Urinary bladder (tissue), 4 donors: ENCODE data around the gene FLT4. TPM values are rescaled to one million over a fixed set of nuclear protein-coding genes. Genes with fewer than 3 reads are reported as not detected.

Experiments used
- DNase-seq: peaks from one replicate; pipeline ENCODE4 v3.0.0-alpha.2; 2015; ENCODE audit errors: extremely low spot score
- H3K27ac ChIP-seq: one replicate; pipeline ENCODE4 v1.5.1; 2013; ENCODE audit warnings: low read depth, mild to moderate bottlenecking, moderate library complexity
- H3K36me3 ChIP-seq: one replicate; pipeline ENCODE4 v1.6.1; 2013; ENCODE audit warnings: mild to moderate bottlenecking, moderate library complexity; ENCODE audit not compliant: insufficient read depth
- H3K4me1 ChIP-seq: one replicate; pipeline ENCODE4 v1.6.1; 2013; ENCODE audit warnings: mild to moderate bottlenecking, moderate library complexity; ENCODE audit not compliant: insufficient read depth
- H3K4me3 ChIP-seq: one replicate; pipeline ENCODE4 v1.5.1; 2013; ENCODE audit warnings: low read depth, low read length
- WGBS: extraction: QIAGEN DNeasy Blood & Tissue Kit; methylation state at CpG from one replicate; pipeline ENCODE4 v1.1.7; 2013; 5-methylcytosine and 5-hydroxymethylcytosine counted together
- polyA plus RNA-seq: library from polyadenylated mRNA; stranded (reverse); fragments of 200-250 nt; gene quantifications from one replicate; pipeline ENCODE4 v1.2.3, GENCODE V29; 2013
- total RNA-seq: library from RNA; depleted of rRNA; stranded (reverse); fragments of >200 nt; gene quantifications from one replicate; pipeline ENCODE4 v1.2.3, GENCODE V29; 2014
- donor health status: healthy with polysubstance abuse.
- donor health status: healthy.

Gene FLT4
- total and polyA plus RNA-seq, 2 donors: 8.4 to 18.2 TPM

- H3K27ac ChIP-seq: no peak overlapping the region
- H3K36me3 ChIP-seq: no peaks in the 10 kb centered on the region
- DNase-seq: no peak
- WGBS: 90% methylated on average over 26 of the region's 26 CpGs
- H3K4me1 ChIP-seq: no peaks in the 10 kb centered on the region
- no peak overlapping the region for H3K4me3 ChIP-seq
Measured at GRCh38 chr5:180608572-180609310, 40.7 kb downstream of the FLT4 start.

GRCh38 chr5:180607861-180608571 is 41.4 kb downstream of the FLT4 start:
- H3K36me3 ChIP-seq: no peaks in the 10 kb centered on the region
- 61% methylated on average over 18 of the region's 18 CpGs for WGBS
- DNase-seq: no peak
- no peak overlapping the region for H3K4me3 ChIP-seq
- H3K27ac ChIP-seq: no peak overlapping the region
- no peaks in the 10 kb centered on the region for H3K4me1 ChIP-seq

- WGBS: 85% methylated on average over 21 of the region's 21 CpGs
- no peak for DNase-seq
Measured at GRCh38 chr5:180606215-180606785, 43.1 kb downstream of the FLT4 start.

GRCh38 chr5:180605554-180606214 is 43.7 kb downstream of the FLT4 start:
- no peaks in the 10 kb centered on the region for H3K36me3 ChIP-seq
- no peaks in the 10 kb centered on the region for H3K4me1 ChIP-seq
- no peak overlapping the region for H3K4me3 ChIP-seq
- DNase-seq: no peak
- no peak overlapping the region for H3K27ac ChIP-seq
- 57% methylated on average over 11 of the region's 11 CpGs for WGBS

More at GRCh38 chr5:180606215-180606785, 43.1 kb downstream of the FLT4 start:
- Histone ChIP-seq H3K4me1 (no peaks in the 10 kb centered on the region), H3K27ac (no peak overlapping the region), H3K4me3 (no peak overlapping the region), H3K36me3 (no peaks in the 10 kb centered on the region)

GRCh38 chr5:180604271-180604670 is 45.1 kb downstream of the FLT4 start:
- DNase-seq: no peak
- H3K4me1 ChIP-seq: no peaks in the 10 kb centered on the region
- no peak overlapping the region for H3K27ac ChIP-seq
- H3K4me3 ChIP-seq: no peak overlapping the region
- no peaks in the 10 kb centered on the region for H3K36me3 ChIP-seq
- 82% methylated on average over 13 of the region's 13 CpGs for WGBS

GRCh38 chr5:180603076-180603594 is 46.3 kb downstream of the FLT4 start:
- no peaks in the 10 kb centered on the region for H3K4me1 ChIP-seq
- DNase-seq: no peak
- no peak overlapping the region for H3K27ac ChIP-seq
- no peak overlapping the region for H3K4me3 ChIP-seq
- no peaks in the 10 kb centered on the region for H3K36me3 ChIP-seq
- WGBS: 84% methylated on average over 19 of the region's 19 CpGs

GRCh38 chr5:180602481-180603075 is 46.8 kb downstream of the FLT4 start:
- WGBS: 68% methylated on average over 15 of the region's 15 CpGs
- no peak for DNase-seq

GRCh38 chr5:180601591-180602480 is 47.6 kb downstream of the FLT4 start:
- no peak for DNase-seq
- H3K36me3 ChIP-seq: no peaks in the 10 kb centered on the region
- H3K4me3 ChIP-seq: no peak overlapping the region
- no peak overlapping the region for H3K27ac ChIP-seq
- WGBS: 82% methylated on average over 36 of the region's 36 CpGs
- H3K4me1 ChIP-seq: no peaks in the 10 kb centered on the region

More at GRCh38 chr5:180602481-180603075, 46.8 kb downstream of the FLT4 start:
- no peaks in the 10 kb centered on the region for H3K4me1 ChIP-seq
- no peaks in the 10 kb centered on the region for H3K36me3 ChIP-seq
- H3K4me3 ChIP-seq: no peak overlapping the region
- no peak overlapping the region for H3K27ac ChIP-seq

- DNase-seq: no peak
- WGBS: 88% methylated on average over 12 of the region's 12 CpGs
- no peak overlapping the region for H3K4me3 ChIP-seq
Measured at GRCh38 chr5:180600554-180601041, 48.8 kb downstream of the FLT4 start.

GRCh38 chr5:180599981-180600553 is 49.3 kb downstream of the FLT4 start:
- WGBS: 77% methylated on average over 16 of the region's 16 CpGs
- Histone ChIP-seq H3K4me3 (no peak overlapping the region), H3K4me1 (no peaks in the 10 kb centered on the region), H3K27ac (no peak overlapping the region), H3K36me3 (no peaks in the 10 kb centered on the region)
- no peak for DNase-seq

More at GRCh38 chr5:180600554-180601041, 48.8 kb downstream of the FLT4 start:
- H3K4me1 ChIP-seq: no peaks in the 10 kb centered on the region
- H3K36me3 ChIP-seq: no peaks in the 10 kb centered on the region
- H3K27ac ChIP-seq: no peak overlapping the region

- no peak for DNase-seq
- WGBS: 92% methylated on average over 6 of the region's 6 CpGs
- Histone ChIP-seq H3K4me1 (no peaks in the 10 kb centered on the region), H3K27ac (no peak overlapping the region), H3K4me3 (no peak overlapping the region), H3K36me3 (no peaks in the 10 kb centered on the region)
Measured at GRCh38 chr5:180599590-180599914, 49.8 kb downstream of the FLT4 start.
